ENCODE measurements around the gene SERPINF2. TPM values are rescaled to one million over a fixed set of nuclear protein-coding genes. Genes with fewer than 3 reads are reported as not detected.

The SERPINF2 gene
- total and polyA plus RNA-seq, 2 experiments from 2014 or later: 0.66 to 1.2 TPM

DNA sequence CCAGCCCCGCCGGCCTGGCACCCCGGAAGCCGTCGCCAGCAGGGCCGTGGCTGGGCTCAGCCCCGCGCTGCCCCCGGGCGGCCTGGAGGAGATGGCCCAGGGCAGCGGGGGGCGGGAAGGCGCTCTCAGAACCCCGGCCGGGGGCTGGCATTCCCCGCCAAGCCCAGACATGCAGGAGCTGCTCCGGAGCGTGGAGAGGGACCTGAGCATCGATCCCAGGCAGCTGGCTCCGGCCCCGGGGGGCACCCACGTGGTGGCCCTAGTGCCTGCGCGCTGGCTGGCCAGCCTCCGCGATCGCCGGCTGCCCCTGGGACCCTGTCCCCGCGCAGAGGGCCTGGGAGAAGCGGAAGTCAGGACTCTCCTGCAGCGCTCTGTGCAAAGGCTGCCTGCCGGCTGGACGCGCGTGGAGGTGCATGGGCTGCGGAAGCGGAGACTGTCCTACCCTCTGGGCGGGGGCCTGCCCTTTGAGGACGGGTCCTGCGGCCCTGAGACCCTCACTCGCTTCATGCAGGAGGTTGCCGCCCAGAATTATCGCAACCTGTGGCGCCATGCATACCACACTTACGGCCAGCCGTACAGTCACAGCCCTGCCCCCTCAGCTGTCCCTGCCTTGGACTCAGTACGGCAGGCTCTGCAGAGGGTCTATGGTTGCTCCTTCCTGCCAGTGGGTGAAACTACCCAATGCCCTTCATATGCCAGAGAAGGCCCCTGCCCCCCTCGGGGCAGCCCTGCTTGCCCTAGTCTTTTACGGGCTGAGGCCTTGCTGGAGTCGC, 17.6 kb upstream of the SERPINF2 start:
- H3K4me1 ChIP-seq (ENCODE audit: insufficient read depth): no peaks in the 10 kb centered on the region; the same call in 1 of the 2 replicates
- peak; percentile 34 for ATAC-seq
- no peaks in the 10 kb centered on the region for H3K9me3 Mint-ChIP-seq
- H3K27me3 ChIP-seq (ENCODE audit: insufficient read depth): peaks cover 4% of the 10 kb centered on the region; the same call in 1 of the 2 replicates
- H3K4me1 Mint-ChIP-seq: no peaks in the 10 kb centered on the region; the same call in 2 of the 3 replicates
- H3K79me2 ChIP-seq (replicated peaks; ENCODE audit: insufficient read depth): no peaks in the 10 kb centered on the region
- no peak for TF ChIP-seq NANOG (IDR thresholded peaks at IDR 0.05; ENCODE audit: borderline replicate concordance)
- H3K4me3 Mint-ChIP-seq: peak overlapping the region; percentile 69
- no peak overlapping the region for H3K27ac ChIP-seq (ENCODE audit: low read depth)
- H3K4me3 ChIP-seq: peak overlapping the region; percentile 68
- no peaks in the 10 kb centered on the region for H3K9me2 ChIP-seq (ENCODE audit: insufficient read depth)
- H2AFZ ChIP-seq: peak overlapping the region; percentile 43; the same call in 1 of the 2 replicates
- no peaks in the 10 kb centered on the region for H3K36me3 ChIP-seq (ENCODE audit: insufficient read depth)
- peaks cover 32% of the 10 kb centered on the region for H3K27me3 Mint-ChIP-seq (ENCODE audit: insufficient read depth, low read depth, poor library complexity)
- no peak overlapping the region for H3K27ac Mint-ChIP-seq
- H3F3A ChIP-seq (replicated peaks; ENCODE audit: low read depth): peaks cover 5% of the 10 kb centered on the region; the same call in 1 of the 2 replicates
- peak; percentile 54 for DNase-seq (ENCODE audit: low spot score)
- no peaks in the 10 kb centered on the region for H4K20me1 ChIP-seq (replicated peaks; ENCODE audit: insufficient read depth)
- H3K36me3 Mint-ChIP-seq (ENCODE audit: low read depth): peaks cover 4% of the 10 kb centered on the region; the same call in 2 of the 3 replicates
- peak overlapping the region; percentile 89 for H3K4me2 ChIP-seq

DNA sequence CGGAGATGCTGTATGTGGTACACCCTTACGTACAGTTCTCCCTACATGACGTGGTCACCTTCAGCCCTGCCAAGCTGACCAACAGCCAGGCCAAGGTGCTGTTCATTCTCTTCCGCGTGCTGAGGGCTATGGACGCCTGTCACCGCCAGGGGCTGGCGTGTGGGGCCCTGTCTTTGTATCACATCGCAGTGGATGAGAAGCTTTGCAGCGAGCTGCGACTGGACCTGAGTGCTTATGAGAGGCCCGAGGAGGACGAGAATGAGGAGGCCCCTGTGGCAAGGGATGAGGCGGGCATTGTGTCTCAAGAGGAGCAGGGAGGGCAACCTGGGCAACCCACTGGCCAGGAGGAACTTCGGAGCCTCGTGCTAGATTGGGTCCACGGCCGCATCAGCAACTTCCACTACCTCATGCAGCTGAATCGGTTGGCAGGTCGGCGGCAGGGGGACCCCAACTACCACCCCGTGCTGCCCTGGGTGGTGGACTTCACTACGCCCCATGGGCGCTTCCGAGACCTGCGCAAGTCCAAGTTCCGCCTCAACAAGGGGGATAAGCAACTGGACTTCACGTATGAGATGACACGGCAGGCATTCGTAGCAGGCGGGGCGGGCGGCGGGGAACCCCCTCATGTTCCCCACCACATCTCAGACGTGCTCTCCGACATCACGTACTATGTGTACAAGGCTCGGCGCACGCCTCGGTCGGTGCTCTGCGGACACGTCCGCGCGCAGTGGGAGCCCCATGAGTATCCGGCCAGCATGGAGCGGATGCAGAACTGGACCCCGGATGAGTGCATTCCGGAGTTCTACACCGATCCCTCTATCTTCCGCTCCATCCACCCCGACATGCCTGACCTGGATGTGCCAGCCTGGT, 16.8 kb upstream of the SERPINF2 start:
- Mint-ChIP-seq H3K27ac (no peak overlapping the region), H3K9me3 (no peaks in the 10 kb centered on the region), H3K36me3 (ENCODE audit: low read depth) (peaks cover 4% of the 10 kb centered on the region; the same call in 2 of the 3 replicates), H3K4me3 (peak overlapping the region; percentile 69), H3K27me3 (ENCODE audit: insufficient read depth, low read depth, poor library complexity) (peaks cover 24% of the 10 kb centered on the region), H3K4me1 (no peaks in the 10 kb centered on the region; the same call in 2 of the 3 replicates)
- Histone ChIP-seq H3K4me3 (no peak overlapping the region; the same call in 1 of the 2 replicates), H3K36me3 (ENCODE audit: insufficient read depth) (no peaks in the 10 kb centered on the region), H2AFZ (no peak overlapping the region), H3F3A (replicated peaks; ENCODE audit: low read depth) (0 out of 2 replicates have a peak, but pooled peaks cover 5% of the 10 kb centered on the region), H3K9me2 (ENCODE audit: insufficient read depth) (no peaks in the 10 kb centered on the region), H4K20me1 (replicated peaks; ENCODE audit: insufficient read depth) (no peaks in the 10 kb centered on the region), H3K27ac (ENCODE audit: low read depth) (no peak overlapping the region), H3K79me2 (replicated peaks; ENCODE audit: insufficient read depth) (no peaks in the 10 kb centered on the region), H3K27me3 (ENCODE audit: insufficient read depth) (peaks cover 4% of the 10 kb centered on the region; the same call in 1 of the 2 replicates), H3K4me2 (peak overlapping the region; percentile 89; the same call in 1 of the 2 replicates), H3K4me1 (ENCODE audit: insufficient read depth) (no peaks in the 10 kb centered on the region)
- ATAC-seq (no peak), DNase-seq (ENCODE audit: low spot score) (no peak)
- TF ChIP-seq, protein P1, sequence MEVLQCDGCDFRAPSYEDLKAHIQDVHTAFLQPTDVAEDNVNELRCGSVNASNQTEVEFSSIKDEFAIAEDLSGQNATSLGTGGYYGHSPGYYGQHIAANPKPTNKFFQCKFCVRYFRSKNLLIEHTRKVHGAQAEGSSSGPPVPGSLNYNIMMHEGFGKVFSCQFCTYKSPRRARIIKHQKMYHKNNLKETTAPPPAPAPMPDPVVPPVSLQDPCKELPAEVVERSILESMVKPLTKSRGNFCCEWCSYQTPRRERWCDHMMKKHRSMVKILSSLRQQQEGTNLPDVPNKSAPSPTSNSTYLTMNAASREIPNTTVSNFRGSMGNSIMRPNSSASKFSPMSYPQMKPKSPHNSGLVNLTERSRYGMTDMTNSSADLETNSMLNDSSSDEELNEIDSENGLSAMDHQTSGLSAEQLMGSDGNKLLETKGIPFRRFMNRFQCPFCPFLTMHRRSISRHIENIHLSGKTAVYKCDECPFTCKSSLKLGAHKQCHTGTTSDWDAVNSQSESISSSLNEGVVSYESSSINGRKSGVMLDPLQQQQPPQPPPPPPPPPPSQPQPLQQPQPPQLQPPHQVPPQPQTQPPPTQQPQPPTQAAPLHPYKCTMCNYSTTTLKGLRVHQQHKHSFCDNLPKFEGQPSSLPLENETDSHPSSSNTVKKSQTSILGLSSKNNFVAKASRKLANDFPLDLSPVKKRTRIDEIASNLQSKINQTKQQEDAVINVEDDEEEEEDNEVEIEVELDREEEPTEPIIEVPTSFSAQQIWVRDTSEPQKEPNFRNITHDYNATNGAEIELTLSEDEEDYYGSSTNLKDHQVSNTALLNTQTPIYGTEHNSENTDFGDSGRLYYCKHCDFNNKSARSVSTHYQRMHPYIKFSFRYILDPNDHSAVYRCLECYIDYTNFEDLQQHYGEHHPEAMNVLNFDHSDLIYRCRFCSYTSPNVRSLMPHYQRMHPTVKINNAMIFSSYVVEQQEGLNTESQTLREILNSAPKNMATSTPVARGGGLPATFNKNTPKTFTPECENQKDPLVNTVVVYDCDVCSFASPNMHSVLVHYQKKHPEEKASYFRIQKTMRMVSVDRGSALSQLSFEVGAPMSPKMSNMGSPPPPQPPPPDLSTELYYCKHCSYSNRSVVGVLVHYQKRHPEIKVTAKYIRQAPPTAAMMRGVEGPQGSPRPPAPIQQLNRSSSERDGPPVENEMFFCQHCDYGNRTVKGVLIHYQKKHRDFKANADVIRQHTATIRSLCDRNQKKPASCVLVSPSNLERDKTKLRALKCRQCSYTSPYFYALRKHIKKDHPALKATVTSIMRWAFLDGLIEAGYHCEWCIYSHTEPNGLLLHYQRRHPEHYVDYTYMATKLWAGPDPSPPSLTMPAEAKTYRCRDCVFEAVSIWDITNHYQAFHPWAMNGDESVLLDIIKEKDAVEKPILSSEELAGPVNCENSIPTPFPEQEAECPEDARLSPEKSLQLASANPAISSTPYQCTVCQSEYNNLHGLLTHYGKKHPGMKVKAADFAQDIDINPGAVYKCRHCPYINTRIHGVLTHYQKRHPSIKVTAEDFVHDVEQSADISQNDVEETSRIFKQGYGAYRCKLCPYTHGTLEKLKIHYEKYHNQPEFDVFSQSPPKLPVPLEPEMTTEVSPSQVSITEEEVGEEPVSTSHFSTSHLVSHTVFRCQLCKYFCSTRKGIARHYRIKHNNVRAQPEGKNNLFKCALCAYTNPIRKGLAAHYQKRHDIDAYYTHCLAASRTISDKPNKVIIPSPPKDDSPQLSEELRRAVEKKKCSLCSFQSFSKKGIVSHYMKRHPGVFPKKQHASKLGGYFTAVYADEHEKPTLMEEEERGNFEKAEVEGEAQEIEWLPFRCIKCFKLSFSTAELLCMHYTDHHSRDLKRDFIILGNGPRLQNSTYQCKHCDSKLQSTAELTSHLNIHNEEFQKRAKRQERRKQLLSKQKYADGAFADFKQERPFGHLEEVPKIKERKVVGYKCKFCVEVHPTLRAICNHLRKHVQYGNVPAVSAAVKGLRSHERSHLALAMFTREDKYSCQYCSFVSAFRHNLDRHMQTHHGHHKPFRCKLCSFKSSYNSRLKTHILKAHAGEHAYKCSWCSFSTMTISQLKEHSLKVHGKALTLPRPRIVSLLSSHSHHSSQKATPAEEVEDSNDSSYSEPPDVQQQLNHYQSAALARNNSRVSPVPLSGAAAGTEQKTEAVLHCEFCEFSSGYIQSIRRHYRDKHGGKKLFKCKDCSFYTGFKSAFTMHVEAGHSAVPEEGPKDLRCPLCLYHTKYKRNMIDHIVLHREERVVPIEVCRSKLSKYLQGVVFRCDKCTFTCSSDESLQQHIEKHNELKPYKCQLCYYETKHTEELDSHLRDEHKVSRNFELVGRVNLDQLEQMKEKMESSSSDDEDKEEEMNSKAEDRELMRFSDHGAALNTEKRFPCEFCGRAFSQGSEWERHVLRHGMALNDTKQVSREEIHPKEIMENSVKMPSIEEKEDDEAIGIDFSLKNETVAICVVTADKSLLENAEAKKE (CRISPR knock-in tag; IDR thresholded peaks at IDR 0.05): no peak
- TF ChIP-seq, protein P2, sequence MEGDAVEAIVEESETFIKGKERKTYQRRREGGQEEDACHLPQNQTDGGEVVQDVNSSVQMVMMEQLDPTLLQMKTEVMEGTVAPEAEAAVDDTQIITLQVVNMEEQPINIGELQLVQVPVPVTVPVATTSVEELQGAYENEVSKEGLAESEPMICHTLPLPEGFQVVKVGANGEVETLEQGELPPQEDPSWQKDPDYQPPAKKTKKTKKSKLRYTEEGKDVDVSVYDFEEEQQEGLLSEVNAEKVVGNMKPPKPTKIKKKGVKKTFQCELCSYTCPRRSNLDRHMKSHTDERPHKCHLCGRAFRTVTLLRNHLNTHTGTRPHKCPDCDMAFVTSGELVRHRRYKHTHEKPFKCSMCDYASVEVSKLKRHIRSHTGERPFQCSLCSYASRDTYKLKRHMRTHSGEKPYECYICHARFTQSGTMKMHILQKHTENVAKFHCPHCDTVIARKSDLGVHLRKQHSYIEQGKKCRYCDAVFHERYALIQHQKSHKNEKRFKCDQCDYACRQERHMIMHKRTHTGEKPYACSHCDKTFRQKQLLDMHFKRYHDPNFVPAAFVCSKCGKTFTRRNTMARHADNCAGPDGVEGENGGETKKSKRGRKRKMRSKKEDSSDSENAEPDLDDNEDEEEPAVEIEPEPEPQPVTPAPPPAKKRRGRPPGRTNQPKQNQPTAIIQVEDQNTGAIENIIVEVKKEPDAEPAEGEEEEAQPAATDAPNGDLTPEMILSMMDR (conservative IDR thresholded peaks at IDR 0.05; ENCODE audit: low read depth in 2 of 2): no peak
- no peak for TF ChIP-seq EZH2phosphoT487 (IDR thresholded peaks at IDR 0.05; ENCODE audit: unreplicated experiment)
- TF ChIP-seq ZNF114 (CRISPR knock-in tag; IDR thresholded peaks at IDR 0.05): no peak
- no peak for TF ChIP-seq NANOG (IDR thresholded peaks at IDR 0.05; ENCODE audit: borderline replicate concordance)
- TF ChIP-seq, protein P3, sequence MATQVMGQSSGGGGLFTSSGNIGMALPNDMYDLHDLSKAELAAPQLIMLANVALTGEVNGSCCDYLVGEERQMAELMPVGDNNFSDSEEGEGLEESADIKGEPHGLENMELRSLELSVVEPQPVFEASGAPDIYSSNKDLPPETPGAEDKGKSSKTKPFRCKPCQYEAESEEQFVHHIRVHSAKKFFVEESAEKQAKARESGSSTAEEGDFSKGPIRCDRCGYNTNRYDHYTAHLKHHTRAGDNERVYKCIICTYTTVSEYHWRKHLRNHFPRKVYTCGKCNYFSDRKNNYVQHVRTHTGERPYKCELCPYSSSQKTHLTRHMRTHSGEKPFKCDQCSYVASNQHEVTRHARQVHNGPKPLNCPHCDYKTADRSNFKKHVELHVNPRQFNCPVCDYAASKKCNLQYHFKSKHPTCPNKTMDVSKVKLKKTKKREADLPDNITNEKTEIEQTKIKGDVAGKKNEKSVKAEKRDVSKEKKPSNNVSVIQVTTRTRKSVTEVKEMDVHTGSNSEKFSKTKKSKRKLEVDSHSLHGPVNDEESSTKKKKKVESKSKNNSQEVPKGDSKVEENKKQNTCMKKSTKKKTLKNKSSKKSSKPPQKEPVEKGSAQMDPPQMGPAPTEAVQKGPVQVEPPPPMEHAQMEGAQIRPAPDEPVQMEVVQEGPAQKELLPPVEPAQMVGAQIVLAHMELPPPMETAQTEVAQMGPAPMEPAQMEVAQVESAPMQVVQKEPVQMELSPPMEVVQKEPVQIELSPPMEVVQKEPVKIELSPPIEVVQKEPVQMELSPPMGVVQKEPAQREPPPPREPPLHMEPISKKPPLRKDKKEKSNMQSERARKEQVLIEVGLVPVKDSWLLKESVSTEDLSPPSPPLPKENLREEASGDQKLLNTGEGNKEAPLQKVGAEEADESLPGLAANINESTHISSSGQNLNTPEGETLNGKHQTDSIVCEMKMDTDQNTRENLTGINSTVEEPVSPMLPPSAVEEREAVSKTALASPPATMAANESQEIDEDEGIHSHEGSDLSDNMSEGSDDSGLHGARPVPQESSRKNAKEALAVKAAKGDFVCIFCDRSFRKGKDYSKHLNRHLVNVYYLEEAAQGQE (IDR thresholded peaks at IDR 0.05; ENCODE audit: unreplicated experiment): no peak

Data from GM23338 (cell line).